ENCODE data around the gene PTCH1. TPM values are rescaled to one million over a fixed set of nuclear protein-coding genes. Genes with fewer than 3 reads are reported as not detected.

Gene PTCH1
- total and polyA plus RNA-seq, 10 of the 15 experiments (the other 5 are each of a cell fraction or from before 2014, with no cell fraction given): 0.16 to 6.1 (median 2.6) TPM

GRCh38 chr9:95399261-95399660 lies 117.5 kb downstream of the PTCH1 start:
- TF ChIP-seq FOS (IDR thresholded peaks at IDR 0.05; ENCODE audit: borderline replicate concordance, extremely low read depth, insufficient read length) (no peak), SMAD1 (IDR thresholded peaks at IDR 0.05; ENCODE audit: low read depth, partially characterized antibody) (no peak), JUNB (IDR thresholded peaks at IDR 0.05) (no peak), EED (IDR thresholded peaks at IDR 0.05; ENCODE audit: low read depth) (no peak), GATAD2B (conservative IDR thresholded peaks at IDR 0.05; ENCODE audit: low read depth) (no peak), ZNF622 (IDR thresholded peaks at IDR 0.05) (no peak), ESRRA (IDR thresholded peaks at IDR 0.05; ENCODE audit: low read length) (no peak), KLF5 (IDR thresholded peaks at IDR 0.05; ENCODE audit: partially characterized antibody) (no peak), EZH2 (IDR thresholded peaks at IDR 0.05; ENCODE audit: borderline replicate concordance, control insufficient read depth, low read depth, low read length) (no peak), TCF12 (IDR thresholded peaks at IDR 0.05; ENCODE audit: low read depth, low read length) (no peak)
- TF ChIP-seq, protein P1, sequence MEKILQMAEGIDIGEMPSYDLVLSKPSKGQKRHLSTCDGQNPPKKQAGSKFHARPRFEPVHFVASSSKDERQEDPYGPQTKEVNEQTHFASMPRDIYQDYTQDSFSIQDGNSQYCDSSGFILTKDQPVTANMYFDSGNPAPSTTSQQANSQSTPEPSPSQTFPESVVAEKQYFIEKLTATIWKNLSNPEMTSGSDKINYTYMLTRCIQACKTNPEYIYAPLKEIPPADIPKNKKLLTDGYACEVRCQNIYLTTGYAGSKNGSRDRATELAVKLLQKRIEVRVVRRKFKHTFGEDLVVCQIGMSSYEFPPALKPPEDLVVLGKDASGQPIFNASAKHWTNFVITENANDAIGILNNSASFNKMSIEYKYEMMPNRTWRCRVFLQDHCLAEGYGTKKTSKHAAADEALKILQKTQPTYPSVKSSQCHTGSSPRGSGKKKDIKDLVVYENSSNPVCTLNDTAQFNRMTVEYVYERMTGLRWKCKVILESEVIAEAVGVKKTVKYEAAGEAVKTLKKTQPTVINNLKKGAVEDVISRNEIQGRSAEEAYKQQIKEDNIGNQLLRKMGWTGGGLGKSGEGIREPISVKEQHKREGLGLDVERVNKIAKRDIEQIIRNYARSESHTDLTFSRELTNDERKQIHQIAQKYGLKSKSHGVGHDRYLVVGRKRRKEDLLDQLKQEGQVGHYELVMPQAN (conservative IDR thresholded peaks at IDR 0.05): no peak
- TF ChIP-seq, protein P2, sequence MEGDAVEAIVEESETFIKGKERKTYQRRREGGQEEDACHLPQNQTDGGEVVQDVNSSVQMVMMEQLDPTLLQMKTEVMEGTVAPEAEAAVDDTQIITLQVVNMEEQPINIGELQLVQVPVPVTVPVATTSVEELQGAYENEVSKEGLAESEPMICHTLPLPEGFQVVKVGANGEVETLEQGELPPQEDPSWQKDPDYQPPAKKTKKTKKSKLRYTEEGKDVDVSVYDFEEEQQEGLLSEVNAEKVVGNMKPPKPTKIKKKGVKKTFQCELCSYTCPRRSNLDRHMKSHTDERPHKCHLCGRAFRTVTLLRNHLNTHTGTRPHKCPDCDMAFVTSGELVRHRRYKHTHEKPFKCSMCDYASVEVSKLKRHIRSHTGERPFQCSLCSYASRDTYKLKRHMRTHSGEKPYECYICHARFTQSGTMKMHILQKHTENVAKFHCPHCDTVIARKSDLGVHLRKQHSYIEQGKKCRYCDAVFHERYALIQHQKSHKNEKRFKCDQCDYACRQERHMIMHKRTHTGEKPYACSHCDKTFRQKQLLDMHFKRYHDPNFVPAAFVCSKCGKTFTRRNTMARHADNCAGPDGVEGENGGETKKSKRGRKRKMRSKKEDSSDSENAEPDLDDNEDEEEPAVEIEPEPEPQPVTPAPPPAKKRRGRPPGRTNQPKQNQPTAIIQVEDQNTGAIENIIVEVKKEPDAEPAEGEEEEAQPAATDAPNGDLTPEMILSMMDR (IDR thresholded peaks at IDR 0.05 in 2 of 3, conservative IDR thresholded peaks at IDR 0.05 in 1 of 3; ENCODE audit: control insufficient read depth in 2 of 3, extremely low read depth in 1 of 3, insufficient read depth in 1 of 3, low read depth in 3 of 3, low read length in 3 of 3): no peak
- no peaks in the 10 kb centered on the region for H3K27me3 ChIP-seq (replicated peaks in 1 of 2; ENCODE audit: control insufficient read depth in 2 of 2, insufficient read depth in 2 of 2, low read length in 1 of 2)
- DNase-seq (ENCODE audit: low read depth, low spot score): no peak
- no peak overlapping the region for H3K27ac ChIP-seq (ENCODE audit: control insufficient read depth, insufficient read depth)
- no peak overlapping the region for H3K9ac ChIP-seq (ENCODE audit: control insufficient read depth, insufficient read depth, low read length)
- SMC1A ChIA-PET (ENCODE audit: uncharacterized antibody, unreplicated experiment): no interaction called here
- H4K20me1 ChIP-seq (ENCODE audit: control insufficient read depth, insufficient read depth): no peaks in the 10 kb centered on the region
- no peak for ATAC-seq
- RAD21 ChIA-PET (ENCODE audit: unreplicated experiment): no interaction called here
- POLR2A ChIA-PET: no interaction called here
- H3K9me3 ChIP-seq (replicated peaks; ENCODE audit: control insufficient read depth, insufficient read depth, low read length): no peaks in the 10 kb centered on the region; the same call in 1 of the 3 replicates
- no peaks in the 10 kb centered on the region for H3K4me1 ChIP-seq (ENCODE audit: control insufficient read depth, insufficient read depth, low read length)
- no peak overlapping the region for H3K4me3 ChIP-seq
- CTCF ChIA-PET: no interaction called here
- FAIRE-seq: no peak
- BruUV-seq (replicated peaks): no TSS peak
- no peaks in the 10 kb centered on the region for H3K36me3 ChIP-seq (ENCODE audit: control insufficient read depth in 2 of 2, insufficient read depth in 2 of 2, low read length in 1 of 2)
- no peak overlapping the region for H3K4me2 ChIP-seq (ENCODE audit: control insufficient read depth, insufficient read depth)
- in situ Hi-C loops (cut with MboI) (no loop called here), intact Hi-C loops (cut with micrococcal nuclease; ENCODE audit: unreplicated experiment) (no loop called here)
- H3K79me2 ChIP-seq (ENCODE audit: control insufficient read depth, insufficient read depth, low read length): no peaks in the 10 kb centered on the region
- no peak overlapping the region for H2AFZ ChIP-seq (ENCODE audit: control insufficient read depth, low read depth, low read length)
- 44% methylated on average over 4 of the region's 4 CpGs for WGBS (ENCODE audit: insufficient coverage, insufficient replicate concordance, low lambda C conversion rate, missing lambda C conversion rate)

Small RNA genes within 50 kb of the gene (small RNA-seq; reads per million reads assigned to genes)
- gene MT1P1: not detected

Other genes starting within 250 kb of the PTCH1 start
- 6.6 and 8.5 TPM in 2 replicates for gene FANCC, start 199.3 kb downstream of the PTCH1 start, total RNA-seq (2014; rRNA removed)
- 10.7 and 11.4 TPM in 2 replicates for gene FANCC, start 199.3 kb downstream of the PTCH1 start, total RNA-seq (2014; rRNA removed; fragmentation: Illumina TruSeq; extraction: Trizol)
- 11.3 TPM in 2 replicates for gene FANCC, start 199.3 kb downstream of the PTCH1 start, total RNA-seq (2021)
- gene FANCC, start 199.3 kb downstream of the PTCH1 start, polyA plus RNA-seq (2011; rRNA removed): 14.5 and 21.7 TPM in 2 replicates
- 8.8 and 17.3 TPM in 2 replicates for gene FANCC, start 199.3 kb downstream of the PTCH1 start, polyA plus RNA-seq (2014; fragmentation: Illumina TruSeq; extraction: Trizol)
- gene FANCC, start 199.3 kb downstream of the PTCH1 start, polyA plus RNA-seq (2014; fragmentation: Nextera tagmentation; extraction: Ambion mirVana): 1 to 10 TPM; 1.2 to 1.9 TPM
- gene FANCC, start 199.3 kb downstream of the PTCH1 start, polyA plus RNA-seq (2014; rRNA removed): 9.1 and 9.8 TPM in 2 replicates
- 10 to 100 TPM; 16.0 to 16.8 TPM for gene FANCC, start 199.3 kb downstream of the PTCH1 start, polyA plus RNA-seq (2016; fragmentation: Nextera tagmentation; extraction: Ambion mirVana)

All from GM12878 (cell line).